HL-60 (cell line): ENCODE data around the gene RYR3.

Source experiments
- GABPA ChIP-seq: IDR thresholded peaks from 2 replicates; pipeline ENCODE4 v1.6.1; 2012; ENCODE audit warnings: low read depth
- POLR2AphosphoS5 ChIP-seq: IDR thresholded peaks from 2 replicates; pipeline ENCODE4 v1.6.1; 2012; ENCODE audit warnings: low read depth
- SPI1 ChIP-seq: IDR thresholded peaks from 2 replicates; pipeline ENCODE4 v1.6.1; 2012; ENCODE audit warnings: low read depth, mild to moderate bottlenecking, borderline replicate concordance
- TF ChIP-seq, protein P1 (sequence below): IDR thresholded peaks from one replicate; pipeline ENCODE4 v1.5.1; 2011; ENCODE audit warnings: low read length, control low read depth, inconsistent platforms; ENCODE audit not compliant: insufficient read depth

- TF ChIP-seq, protein P1, sequence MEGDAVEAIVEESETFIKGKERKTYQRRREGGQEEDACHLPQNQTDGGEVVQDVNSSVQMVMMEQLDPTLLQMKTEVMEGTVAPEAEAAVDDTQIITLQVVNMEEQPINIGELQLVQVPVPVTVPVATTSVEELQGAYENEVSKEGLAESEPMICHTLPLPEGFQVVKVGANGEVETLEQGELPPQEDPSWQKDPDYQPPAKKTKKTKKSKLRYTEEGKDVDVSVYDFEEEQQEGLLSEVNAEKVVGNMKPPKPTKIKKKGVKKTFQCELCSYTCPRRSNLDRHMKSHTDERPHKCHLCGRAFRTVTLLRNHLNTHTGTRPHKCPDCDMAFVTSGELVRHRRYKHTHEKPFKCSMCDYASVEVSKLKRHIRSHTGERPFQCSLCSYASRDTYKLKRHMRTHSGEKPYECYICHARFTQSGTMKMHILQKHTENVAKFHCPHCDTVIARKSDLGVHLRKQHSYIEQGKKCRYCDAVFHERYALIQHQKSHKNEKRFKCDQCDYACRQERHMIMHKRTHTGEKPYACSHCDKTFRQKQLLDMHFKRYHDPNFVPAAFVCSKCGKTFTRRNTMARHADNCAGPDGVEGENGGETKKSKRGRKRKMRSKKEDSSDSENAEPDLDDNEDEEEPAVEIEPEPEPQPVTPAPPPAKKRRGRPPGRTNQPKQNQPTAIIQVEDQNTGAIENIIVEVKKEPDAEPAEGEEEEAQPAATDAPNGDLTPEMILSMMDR, result no peak
- no peak for TF ChIP-seq POLR2AphosphoS5
- no peak for TF ChIP-seq SPI1
- TF ChIP-seq GABPA, result no peak
Measured at GRCh38 chr15:33894193-33894592, 583.4 kb downstream of the RYR3 start.
